H1 (cell line): Measurements from ENCODE around the gene FGF18. TPM values are rescaled to one million over a fixed set of nuclear protein-coding genes. Genes with fewer than 3 reads are reported as not detected.

ENCODE experiments used
- CTCF ChIA-PET: fragments of 300-600 bp; sonication (Branson Sonifier 250); formaldehyde crosslinking; loops from one replicate; lab custom pipeline; 2021; ENCODE audit not compliant: partially characterized antibody; lab: Charles Lee
- POLR2A ChIA-PET: fragments of 300-600 bp; sonication (Branson Sonifier 250); formaldehyde crosslinking; loops from one replicate; lab custom pipeline; 2021; ENCODE audit warnings: inconsistent platforms; ENCODE audit not compliant: partially characterized antibody; lab: Charles Lee
- DNase-seq, 2 experiments: peaks; one replicate each; pipeline versions ENCODE4 v3.0.0 to v3.0.0-alpha.2; 2010 to 2022; ENCODE audit warnings: low spot score in 2 of 2, low read depth in 1 of 2, mixed read lengths in 1 of 2
- FAIRE-seq: peaks from 2 replicates; lab custom pipeline; 2011; peaks lifted over from hg19 to GRCh38; lab: Jason Lieb, UNC
- H2AFZ ChIP-seq: 2 replicates; pipeline ENCODE4 v1.8.1; 2012; ENCODE audit warnings: low read length, inconsistent platforms
- H2AK5ac ChIP-seq: 2 replicates; pipeline ENCODE4 v1.6.1; 2013; ENCODE audit warnings: low read depth, low read length
- H2BK120ac ChIP-seq: replicated peaks from 2 replicates; pipeline ENCODE3; 2013; ENCODE audit warnings: low read depth, low read length, inconsistent platforms
- H2BK12ac ChIP-seq: 2 replicates; pipeline ENCODE4 v1.6.1; 2013; ENCODE audit warnings: low read depth, low read length
- H2BK15ac ChIP-seq: 2 replicates; pipeline ENCODE4 v1.6.1; 2013; ENCODE audit warnings: low read length
- H2BK20ac ChIP-seq: 2 replicates; pipeline ENCODE4 v1.6.1; 2013; ENCODE audit warnings: low read length
- H2BK5ac ChIP-seq: 2 replicates; pipeline ENCODE4 v1.6.1; 2013; ENCODE audit warnings: low read depth, low read length
- H3K14ac ChIP-seq: 2 replicates; pipeline ENCODE4 v1.6.1; 2013; ENCODE audit warnings: inconsistent platforms; ENCODE audit not compliant: insufficient read length
- H3K18ac ChIP-seq: 2 replicates; pipeline ENCODE4 v1.6.1; 2013; ENCODE audit warnings: low read length; ENCODE audit errors: extremely low read depth
- H3K23ac ChIP-seq: 2 replicates; pipeline ENCODE4 v1.6.1; 2013; ENCODE audit warnings: inconsistent platforms; ENCODE audit not compliant: insufficient read length
- H3K23me2 ChIP-seq: 2 replicates; pipeline ENCODE4 v1.6.1; 2013; ENCODE audit warnings: low read depth, low read length
- H3K27ac ChIP-seq: 2 replicates; pipeline ENCODE4 v1.6.1; 2011; ENCODE audit warnings: low read depth, low read length, inconsistent platforms
- H3K27me3 ChIP-seq, 4 experiments: replicated peaks in 1 of 4; 1 replicate in 1 of 4; 2 replicates in 3 of 4; pipeline versions ENCODE4 v1.6.1 to v1.8.1; 2011 to 2013; ENCODE audit warnings: low read length in 3 of 4, mild to moderate bottlenecking in 3 of 4, inconsistent platforms in 2 of 4, mixed read lengths in 2 of 4, moderate library complexity in 1 of 4; ENCODE audit not compliant: control insufficient read depth in 3 of 4, insufficient read depth in 3 of 4; ENCODE audit errors: extremely low read depth in 1 of 4
- H3K36me3 ChIP-seq, 4 experiments: 2 replicates each; pipeline versions ENCODE4 v1.6.1 to v1.8.1; 2011 to 2013; ENCODE audit warnings: mild to moderate bottlenecking in 4 of 4, low read length in 3 of 4, moderate library complexity in 2 of 4, control low read depth in 1 of 4, inconsistent platforms in 1 of 4; ENCODE audit not compliant: insufficient read depth in 4 of 4, control insufficient read depth in 2 of 4
- H3K4ac ChIP-seq: replicated peaks from 2 replicates; pipeline ENCODE3; 2013; ENCODE audit warnings: low read length, low read depth, mixed read lengths, inconsistent platforms; ENCODE audit not compliant: insufficient read length
- H3K4me1 ChIP-seq, 4 experiments: replicated peaks in 1 of 4; 1 replicate in 1 of 4; 2 replicates in 3 of 4; pipeline versions ENCODE4 v1.6.1 to v1.8.1; 2011 to 2013; ENCODE audit warnings: low read length in 3 of 4, inconsistent platforms in 2 of 4, mixed read lengths in 1 of 4; ENCODE audit not compliant: insufficient read depth in 4 of 4, control insufficient read depth in 3 of 4
- H3K4me2 ChIP-seq, 2 experiments: 2 replicates each; pipeline versions ENCODE4 v1.6.1 to v1.8.1; 2011 to 2013; ENCODE audit warnings: low read depth in 2 of 2, low read length in 2 of 2, control low read depth in 1 of 2, inconsistent platforms in 1 of 2, mild to moderate bottlenecking in 1 of 2; ENCODE audit not compliant: insufficient read depth in 1 of 2
- H3K4me3 ChIP-seq, 4 experiments: fragments of 200-600, 300-600 bp in 1 of 4; sonication (generic), shearing (Covaris generic), sonication (Bioruptor Twin) in 1 of 4; 2 replicates each; pipeline versions ENCODE4 v1.5.1 to v1.8.1; 2011 to 2016; ENCODE audit warnings: low read length in 4 of 4, low read depth in 3 of 4, control low read depth in 2 of 4, inconsistent platforms in 2 of 4, mild to moderate bottlenecking in 2 of 4, mixed read lengths in 1 of 4, moderate library complexity in 1 of 4; ENCODE audit not compliant: insufficient read depth in 2 of 4; ENCODE audit errors: extremely low read depth in 1 of 4
- H3K56ac ChIP-seq: replicated peaks from 2 replicates; pipeline ENCODE3; 2013; ENCODE audit warnings: low read depth, mild to moderate bottlenecking, mixed read lengths, low read length, inconsistent platforms; ENCODE audit not compliant: insufficient read length
- H3K79me1 ChIP-seq: 2 replicates; pipeline ENCODE4 v1.6.1; 2013; ENCODE audit warnings: low read depth, low read length, control low read depth
- H3K79me2 ChIP-seq, 2 experiments: 2 replicates each; pipeline versions ENCODE4 v1.6.1 to v1.8.1; 2012 to 2013; ENCODE audit warnings: low read length in 2 of 2, mild to moderate bottlenecking in 2 of 2, inconsistent platforms in 1 of 2; ENCODE audit not compliant: insufficient read depth in 2 of 2, control insufficient read depth in 1 of 2
- H3K9ac ChIP-seq, 4 experiments: replicated peaks in 1 of 4; 1 replicate in 1 of 4; 2 replicates in 3 of 4; pipeline versions ENCODE4 v1.6.1 to v1.8.1; 2011 to 2013; ENCODE audit warnings: low read depth in 3 of 4, low read length in 3 of 4, control low read depth in 2 of 4, mild to moderate bottlenecking in 2 of 4, moderate library complexity in 2 of 4, inconsistent platforms in 1 of 4; ENCODE audit errors: extremely low read depth in 1 of 4
- H3K9me3 ChIP-seq, 2 experiments: 2 replicates each; pipeline versions ENCODE4 v1.6.1 to v1.8.1; 2012 to 2013; ENCODE audit warnings: mild to moderate bottlenecking in 2 of 2, moderate library complexity in 2 of 2, control low read depth in 1 of 2, inconsistent platforms in 1 of 2, low read depth in 1 of 2, low read length in 1 of 2, mixed read lengths in 1 of 2; ENCODE audit not compliant: insufficient read depth in 2 of 2
- H4K20me1 ChIP-seq, 2 experiments: replicated peaks in 1 of 2; 2 replicates each; pipeline versions ENCODE3 to v1.8.1; 2011 to 2013; ENCODE audit warnings: inconsistent platforms in 2 of 2, low read length in 2 of 2, mild to moderate bottlenecking in 1 of 2; ENCODE audit not compliant: insufficient read depth in 2 of 2, control insufficient read depth in 1 of 2
- H4K5ac ChIP-seq: 2 replicates; pipeline ENCODE4 v1.6.1; 2013; ENCODE audit warnings: low read length, low read depth, mixed read lengths, inconsistent platforms; ENCODE audit not compliant: insufficient read length
- H4K8ac ChIP-seq: 2 replicates; pipeline ENCODE4 v1.8.0; 2013; ENCODE audit warnings: mild to moderate bottlenecking, moderate library complexity, low read length, inconsistent platforms; ENCODE audit not compliant: insufficient read depth; ENCODE audit errors: extremely low read depth
- H4K91ac ChIP-seq: replicated peaks from 2 replicates; pipeline ENCODE3; 2013; ENCODE audit warnings: low read length, mixed read lengths, inconsistent platforms; ENCODE audit not compliant: insufficient read length
- BACH1 ChIP-seq: IDR thresholded peaks from 2 replicates; pipeline ENCODE4 v1.6.1; 2012; ENCODE audit warnings: low read length, improper control_type of control experiment
- EGR1 ChIP-seq: IDR thresholded peaks from 2 replicates; pipeline ENCODE4 v1.6.1; 2011; ENCODE audit warnings: low read depth, low read length, borderline replicate concordance
- WGBS, 2 experiments: shearing (Covaris generic) in 1 of 2; methylation state at CpG; one replicate each; pipeline versions ENCODE4 v1.1.6 to v1.1.7; 2013 to 2015; ENCODE audit warnings: low lambda C conversion rate in 2 of 2, mixed read lengths in 2 of 2, inconsistent platforms in 1 of 2, low coverage in 1 of 2, missing lambda C conversion rate in 1 of 2; ENCODE audit not compliant: insufficient replicate concordance in 2 of 2, insufficient coverage in 1 of 2, insufficient read length in 1 of 2; ENCODE audit errors: extremely low coverage in 1 of 2, missing lambda C conversion rate in 1 of 2; 5-methylcytosine and 5-hydroxymethylcytosine counted together
- polyA plus RNA-seq, 7 experiments: library from polyadenylated mRNA; depleted of rRNA in 3 of 7; stranded (reverse) in 5 of 7; unstranded in 2 of 7; fragments of >200 nt in 5 of 7; fragments of 200-250 nt in 2 of 7; gene quantifications; 1 replicate in 5 of 7; 2 replicates in 1 of 7; 4 replicates in 1 of 7; pipeline versions ENCODE4 v1.2.1 to v1.2.3, GENCODE V29; 2011 to 2013; ENCODE audit warnings: missing spikeins in 2 of 7, mixed read lengths in 2 of 7
- total RNA-seq: library from RNA; stranded (reverse); fragmentation: NEBNext Ultra II Directional; extraction: Animal tissue kit (Norgen Biotek cat#: 25700); gene quantifications from 2 replicates; pipeline ENCODE4 v1.2.1, GENCODE V29; 2021

Gene FGF18
- total and polyA plus RNA-seq, 2 of the 8 experiments (the other 6 are each of a cell fraction or from before 2014, with no cell fraction given), result 0.54 to 1.3 TPM

DNA sequence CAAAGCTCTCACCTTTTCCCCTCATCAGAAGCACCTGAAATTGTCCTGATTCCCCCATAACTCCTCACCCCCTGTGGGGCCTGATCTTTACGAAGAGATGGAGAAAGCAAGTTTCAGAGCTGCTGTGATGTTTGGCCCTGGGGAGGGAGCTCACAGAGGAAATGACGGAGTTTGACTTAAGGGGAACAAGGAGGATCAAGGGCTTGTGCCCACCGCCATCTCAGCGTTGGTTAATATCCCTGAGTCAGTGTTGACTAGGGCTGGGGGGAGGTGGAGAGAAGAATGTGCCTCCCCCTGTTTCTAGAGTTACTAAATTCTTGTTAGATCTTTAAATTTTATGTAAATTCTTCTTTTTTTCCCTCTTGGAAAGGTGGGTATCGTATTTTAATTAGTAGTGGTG lies 27.8 kb downstream of the FGF18 start:
- no peak overlapping the region for H4K5ac ChIP-seq
- H2BK12ac ChIP-seq, result no peak overlapping the region
- H4K20me1 ChIP-seq, result no peaks in the 10 kb centered on the region
- no peak for DNase-seq
- H3K4ac ChIP-seq, result no peak overlapping the region
- CTCF ChIA-PET, result interaction anchor here (0.6 to 4.8 kb wide), 5 partner anchors 10 to 403 kb away, joined by 3 to 30 read pairs (median 3); partner anchors contain the start of gene FGF18
- no peak overlapping the region for H2BK120ac ChIP-seq
- no peaks in the 10 kb centered on the region for H3K36me3 ChIP-seq
- H3K56ac ChIP-seq, result no peak overlapping the region
- no peak overlapping the region for H3K23ac ChIP-seq
- H3K9ac ChIP-seq, result no peak overlapping the region
- H2BK5ac ChIP-seq, result no peak overlapping the region
- H3K14ac ChIP-seq, result no peak overlapping the region
- no peak overlapping the region for H4K8ac ChIP-seq
- H3K4me3 ChIP-seq, result no peak overlapping the region
- H3K79me1 ChIP-seq, result no peaks in the 10 kb centered on the region
- no peak overlapping the region for H3K4me2 ChIP-seq
- no peak overlapping the region for H2AFZ ChIP-seq
- no peak overlapping the region for H2BK15ac ChIP-seq
- H3K18ac ChIP-seq, result no peak overlapping the region
- H3K23me2 ChIP-seq, result peaks cover 2% of the 10 kb centered on the region; the same call in 1 of the 2 replicates
- peaks cover 0 to 8% (median 6%) of the 10 kb centered on the region in 4 experiments; a peak in 4 of 7 replicates for H3K27me3 ChIP-seq
- H3K27ac ChIP-seq, result no peak overlapping the region
- H4K91ac ChIP-seq, result no peak overlapping the region
- 85% methylated on average over 5 of the region's 5 CpGs; no CpG with 5 or more reads in 1 of the 2 experiments for WGBS, 2 experiments
- TF ChIP-seq EGR1 (no peak), BACH1 (peak; percentile 19; the same call in 1 of the 2 replicates)
- no peak overlapping the region for H2AK5ac ChIP-seq
- H3K9me3 ChIP-seq, result no peaks in the 10 kb centered on the region
- no peak overlapping the region for H2BK20ac ChIP-seq
- H3K79me2 ChIP-seq, result no peaks in the 10 kb centered on the region
- POLR2A ChIA-PET, result interaction anchor here (0.9 to 1.8 kb wide), 7 partner anchors 9 to 74 kb away, joined by 3 to 8 read pairs (median 3); no protein-coding TSS in a partner anchor
- H3K4me1 ChIP-seq, result peaks cover 15 to 29% (median 20%) of the 10 kb centered on the region in 4 experiments
- no peak for FAIRE-seq
